Inflammatory macrophage (primary cell): Measurements from ENCODE around the gene PHF19.
A peak's percentile ranks its signal among the peaks of the same experiment; 100 is the strongest.

Source experiments
- DNase-seq, 2 donors: peaks; one replicate each; pipeline ENCODE4 v3.0.0-alpha.2; 2020 to 2022

Gene PHF19

GRCh38 chr9:120872791-120873502 is 4.0 kb downstream of the PHF19 start:
- no peak for DNase-seq

GRCh38 chr9:120870206-120870605 is 6.8 kb downstream of the PHF19 start:
- peak in 1 of 2 donors; percentile 23 for DNase-seq

DNA sequence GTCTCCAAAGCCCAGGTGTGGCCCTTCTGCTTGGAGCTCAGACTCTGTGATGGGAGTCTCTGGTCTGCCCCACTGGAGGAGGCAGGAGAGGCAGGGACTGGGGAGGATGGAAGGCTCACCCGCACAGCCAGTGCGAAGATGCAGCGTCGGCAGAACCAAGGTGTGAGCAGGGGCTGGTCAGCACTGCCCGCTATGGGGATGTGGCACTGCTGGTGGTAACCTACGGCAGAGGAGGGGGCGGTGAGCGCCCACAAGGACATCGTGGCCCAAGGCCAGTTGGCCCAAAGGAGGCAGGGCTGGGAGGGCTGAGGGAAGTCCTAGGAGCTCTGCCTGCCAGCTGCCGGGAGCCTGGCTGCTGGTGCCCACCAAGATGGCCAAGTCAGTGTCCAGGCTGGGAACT is 7.3 kb downstream of the PHF19 start:
- no peak for DNase-seq

DNA sequence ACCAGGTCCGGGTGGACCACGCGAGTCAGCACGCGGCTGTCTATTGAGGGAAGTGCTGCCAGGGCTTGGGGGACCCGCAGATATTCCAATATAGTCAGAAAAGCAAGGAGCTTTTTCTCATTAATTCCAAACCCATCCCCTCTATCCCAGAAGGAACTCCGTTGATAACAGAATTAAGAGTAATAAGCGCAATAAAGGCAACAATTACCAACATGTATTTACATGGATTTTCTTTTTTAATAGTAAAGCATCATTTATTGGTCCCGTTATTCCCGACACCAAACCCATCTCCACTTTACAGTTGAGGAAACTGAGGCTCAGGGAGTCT is 7.7 kb downstream of the PHF19 start:
- no peak for DNase-seq

DNA sequence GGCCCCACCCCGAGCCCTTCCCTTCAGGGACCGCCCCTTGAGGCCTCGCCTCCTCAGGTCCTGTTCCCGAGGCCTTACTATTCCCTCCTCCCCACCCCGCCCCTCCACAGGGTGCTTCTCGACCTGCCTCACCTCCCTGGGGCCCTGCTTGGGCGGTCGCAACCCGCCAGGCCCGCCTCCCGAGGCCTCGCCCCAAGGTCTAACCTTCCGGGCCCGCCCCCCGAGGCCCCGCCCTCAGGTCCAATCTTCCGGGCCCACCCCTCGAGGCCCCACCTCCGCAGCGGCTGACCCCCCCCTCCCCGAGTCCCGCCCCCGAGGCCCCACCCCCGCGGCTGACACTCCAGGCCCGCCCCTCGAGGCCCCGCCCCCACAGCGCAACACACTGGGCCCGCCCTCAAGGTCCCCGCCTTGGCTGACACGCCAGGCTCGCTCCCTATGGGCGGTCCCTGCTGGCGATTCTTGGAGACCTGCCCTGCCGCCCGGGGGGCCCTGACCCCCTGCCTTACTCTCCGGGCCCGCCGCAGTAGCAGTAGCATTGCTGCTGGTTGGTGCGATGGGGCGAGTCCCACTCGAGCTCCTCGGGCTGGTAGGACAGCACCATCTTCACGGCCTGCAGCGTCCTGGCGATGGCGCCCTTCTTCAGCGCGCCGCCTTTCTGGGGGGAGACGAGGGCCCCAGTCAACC is 8.2 kb downstream of the PHF19 start:
- DNase-seq = peak; percentile 96 to 98

- no peak for DNase-seq
These were observed 8.7 kb downstream of the PHF19 start for GRCh38 chr9:120868339-120868675.

DNA sequence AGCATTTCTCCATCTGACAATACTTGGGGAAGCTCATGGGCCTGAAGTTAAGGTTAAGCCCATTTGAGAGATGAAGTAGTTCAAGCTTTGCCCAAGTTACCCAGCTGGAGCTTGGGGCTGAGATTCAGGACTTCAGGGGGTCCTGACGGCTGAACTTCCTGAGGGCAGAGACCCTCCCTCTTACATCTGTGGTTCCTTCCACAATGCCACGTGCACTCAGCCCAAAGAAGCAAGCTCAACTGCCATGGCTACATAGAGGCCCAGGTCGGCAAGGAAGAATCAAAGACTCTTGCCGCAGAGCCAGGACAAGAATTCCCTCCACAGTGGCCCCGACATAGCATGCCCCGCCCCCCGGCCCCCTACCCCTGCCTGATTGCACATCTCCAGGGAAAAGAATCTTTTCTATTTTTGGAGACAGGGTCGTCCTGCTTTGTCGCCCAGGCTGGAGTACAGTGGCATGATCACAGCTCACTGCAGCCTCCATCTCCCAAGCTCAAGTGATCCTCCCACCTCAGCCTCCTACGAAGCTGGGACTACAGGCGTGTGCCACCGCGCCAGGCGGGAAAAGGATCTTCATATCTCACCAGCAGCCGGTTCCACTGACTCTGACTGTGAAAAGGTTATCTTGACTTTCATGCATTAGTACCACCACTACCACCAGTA is 9.2 kb downstream of the PHF19 start:
- DNase-seq = no peak

DNA sequence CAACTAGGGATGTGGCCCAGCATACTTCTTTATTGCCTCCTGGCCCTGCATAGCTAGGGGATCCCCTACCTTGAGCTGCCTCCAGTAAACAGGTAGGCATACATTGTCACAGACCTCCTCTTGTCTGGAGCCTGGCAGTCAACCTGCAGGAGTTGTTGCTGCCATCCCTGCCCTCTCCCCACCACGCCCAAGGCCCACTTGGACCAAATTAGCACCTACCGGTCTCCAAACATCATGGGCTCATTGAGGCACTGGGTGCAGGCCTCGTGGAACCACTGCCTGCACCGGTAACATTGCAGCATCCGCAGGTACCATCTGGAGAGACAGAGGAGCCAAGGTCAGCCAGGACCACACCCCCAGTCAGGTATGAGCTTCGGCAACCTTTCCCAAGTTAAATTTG is 10.3 kb downstream of the PHF19 start:
- no peak for DNase-seq

- no peak for DNase-seq
These were observed 11.2 kb downstream of the PHF19 start for GRCh38 chr9:120865809-120866208.

GRCh38 chr9:120865176-120865575 is 11.8 kb downstream of the PHF19 start:
- no peak for DNase-seq

DNA sequence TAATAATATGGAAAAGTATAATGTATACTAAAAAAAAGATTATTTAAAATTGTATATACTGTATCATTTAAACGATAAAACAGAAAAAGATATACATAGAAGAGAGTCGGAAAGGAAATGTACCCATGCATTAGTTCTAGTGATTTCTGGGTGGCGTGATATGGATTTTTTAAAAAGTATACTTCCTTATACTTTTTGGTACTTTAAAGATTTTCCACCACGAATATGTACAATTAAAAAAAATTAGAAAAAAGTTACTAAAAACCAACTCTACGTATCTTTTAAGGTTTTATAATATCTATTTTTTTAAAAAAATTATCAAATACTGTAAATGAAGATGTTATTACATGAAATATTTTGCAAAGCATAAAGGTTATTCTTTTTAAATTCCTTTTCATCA is 12.3 kb downstream of the PHF19 start:
- no peak for DNase-seq

DNA sequence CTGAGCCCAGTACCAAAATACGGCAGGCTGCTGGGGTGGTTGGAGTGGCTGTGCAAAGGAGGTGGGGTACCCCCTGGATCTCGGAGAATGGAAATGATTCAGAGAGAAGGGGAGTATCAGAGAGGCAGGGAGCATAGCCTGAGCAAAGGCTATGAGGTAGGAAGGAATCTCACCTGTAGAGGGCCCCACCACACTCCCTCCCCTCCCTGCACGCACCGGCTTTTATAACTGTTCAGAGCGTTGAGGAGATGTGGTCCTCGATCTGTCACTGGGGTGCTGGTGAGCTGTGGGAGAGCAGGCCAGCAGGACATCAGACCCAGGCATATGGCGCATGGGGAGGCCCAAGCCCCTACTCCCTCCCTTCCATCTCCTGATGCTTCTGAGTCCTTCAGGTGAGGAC is 13.2 kb downstream of the PHF19 start:
- DNase-seq = no peak

- peak; percentile 49 to 78 for DNase-seq
These were observed 14.5 kb downstream of the PHF19 start for GRCh38 chr9:120862452-120862851.

DNA sequence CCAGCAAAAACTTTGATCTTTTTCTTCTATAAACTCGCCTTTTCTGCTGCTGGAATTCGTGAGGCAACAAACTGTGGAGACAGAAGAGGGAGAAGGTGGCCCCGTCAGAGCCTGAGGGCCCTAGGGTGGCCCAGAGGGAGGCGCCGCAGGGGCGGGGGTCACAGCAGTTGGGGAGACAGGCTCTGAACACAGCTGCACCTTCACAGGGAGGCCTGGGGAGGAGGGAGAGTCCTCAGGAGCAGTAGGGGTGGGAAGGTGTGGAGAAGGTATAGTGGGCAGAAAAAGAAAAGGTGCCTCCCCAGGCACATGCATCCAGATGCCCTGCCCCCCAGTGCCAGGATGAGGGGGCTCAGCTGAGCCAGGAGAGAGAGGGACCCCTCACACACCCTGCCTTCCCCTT is 15.1 kb downstream of the PHF19 start:
- DNase-seq = no peak

DNA sequence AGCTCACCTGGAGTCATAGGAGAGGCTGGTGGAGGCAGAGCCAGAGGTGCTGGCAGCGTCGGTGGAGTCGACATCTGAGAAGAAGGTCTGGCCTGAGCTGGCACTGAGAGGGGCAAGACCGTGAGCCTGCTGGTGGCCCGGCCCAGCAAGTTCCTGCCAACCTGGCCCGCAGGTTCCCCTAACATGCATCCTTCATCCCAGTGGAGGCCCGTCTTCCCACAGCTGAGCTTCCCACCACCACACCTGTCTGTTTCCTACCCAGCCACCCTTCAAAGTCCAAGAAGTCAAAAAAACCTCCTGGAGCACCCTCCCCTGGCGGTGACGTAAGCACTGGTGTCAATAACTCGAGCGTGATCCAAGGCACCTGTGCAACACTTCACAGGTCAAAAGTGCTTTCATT is 16.9 kb downstream of the PHF19 start:
- DNase-seq = no peak

DNA sequence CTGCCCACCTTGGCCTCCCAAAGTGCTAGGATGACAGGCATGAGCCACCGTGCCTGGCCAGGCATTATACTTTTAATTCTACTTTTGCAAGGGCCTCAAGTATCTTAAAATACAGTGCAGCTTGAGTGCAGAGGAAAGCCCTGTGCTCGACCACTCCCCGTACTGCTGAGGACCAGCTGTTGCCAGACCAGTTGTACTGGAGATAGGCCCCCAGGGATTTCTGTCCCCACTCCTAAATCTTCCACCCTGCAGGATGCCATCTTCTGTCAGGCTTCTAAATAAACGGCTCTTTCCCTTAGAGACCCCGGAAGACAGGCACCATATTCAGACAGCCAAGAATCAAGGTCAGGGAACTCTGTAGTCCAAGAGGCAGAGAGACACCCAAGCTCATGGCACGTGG is 17.6 kb downstream of the PHF19 start:
- no peak for DNase-seq

GRCh38 chr9:120857902-120858301 is 19.1 kb downstream of the PHF19 start:
- DNase-seq = no peak

- DNase-seq = no peak
These were observed 19.5 kb downstream of the PHF19 start for GRCh38 chr9:120857481-120857880.

DNA sequence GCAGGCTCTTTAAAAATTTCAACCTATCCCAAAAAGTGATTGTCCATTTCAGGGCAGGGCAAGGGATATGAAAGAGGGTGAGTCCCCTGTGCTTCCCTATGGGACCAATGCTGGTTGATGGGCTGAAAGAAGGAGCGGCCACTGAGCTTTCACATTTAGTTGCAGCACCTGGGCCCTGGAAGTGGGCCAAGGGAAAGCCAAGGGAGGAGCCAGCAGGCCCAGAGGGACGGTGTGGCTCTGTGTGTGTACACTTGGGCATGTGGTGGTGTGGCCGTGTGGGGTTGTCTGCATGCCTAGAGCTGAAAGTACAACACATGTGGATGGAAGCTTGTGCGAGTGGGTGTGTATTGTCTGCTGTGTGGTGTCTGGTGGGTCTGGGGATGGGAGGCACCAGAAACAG is 20.3 kb downstream of the PHF19 start:
- no peak for DNase-seq

DNA sequence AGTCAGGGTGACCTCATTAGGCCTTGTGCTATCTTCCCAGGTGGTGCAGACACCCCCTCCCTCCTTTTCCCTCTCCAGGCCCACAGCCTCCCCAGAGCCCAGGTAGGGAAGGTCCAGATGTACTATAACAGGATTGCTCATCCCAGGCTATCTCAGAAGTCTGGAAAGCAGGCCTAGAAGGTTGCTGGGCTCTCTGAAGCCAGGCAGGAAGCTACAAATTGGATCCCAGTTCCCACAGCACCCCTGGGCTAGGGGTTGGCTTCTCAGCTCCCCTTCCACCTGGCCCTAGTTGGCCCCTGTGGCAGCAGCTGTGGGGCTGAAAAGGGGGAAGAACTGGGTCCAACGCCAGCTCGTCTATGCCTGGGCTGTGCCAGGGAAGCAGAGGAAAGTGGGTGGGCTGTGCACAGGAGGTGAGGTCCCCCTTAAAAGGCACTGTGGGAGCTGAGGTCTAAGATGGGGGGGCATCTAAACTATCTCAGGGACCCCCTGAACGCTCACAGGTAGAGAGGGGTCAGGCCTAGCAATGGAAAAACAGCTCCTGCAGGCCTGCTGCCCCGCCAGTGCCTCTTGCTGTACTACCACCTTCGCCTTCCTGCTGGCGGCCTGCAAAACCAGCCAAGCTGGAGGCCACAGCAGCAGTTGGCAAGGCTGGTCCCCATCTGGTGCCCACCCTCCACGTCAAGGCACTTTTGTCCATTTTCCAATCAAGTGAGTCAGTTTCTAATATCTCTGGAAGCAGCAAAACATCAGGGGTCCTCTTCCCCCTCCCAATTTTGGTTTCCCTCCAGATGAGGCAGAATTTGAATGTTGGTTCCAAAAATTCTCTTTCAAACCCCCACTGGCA is 20.9 kb downstream of the PHF19 start:
- no peak for DNase-seq

DNA sequence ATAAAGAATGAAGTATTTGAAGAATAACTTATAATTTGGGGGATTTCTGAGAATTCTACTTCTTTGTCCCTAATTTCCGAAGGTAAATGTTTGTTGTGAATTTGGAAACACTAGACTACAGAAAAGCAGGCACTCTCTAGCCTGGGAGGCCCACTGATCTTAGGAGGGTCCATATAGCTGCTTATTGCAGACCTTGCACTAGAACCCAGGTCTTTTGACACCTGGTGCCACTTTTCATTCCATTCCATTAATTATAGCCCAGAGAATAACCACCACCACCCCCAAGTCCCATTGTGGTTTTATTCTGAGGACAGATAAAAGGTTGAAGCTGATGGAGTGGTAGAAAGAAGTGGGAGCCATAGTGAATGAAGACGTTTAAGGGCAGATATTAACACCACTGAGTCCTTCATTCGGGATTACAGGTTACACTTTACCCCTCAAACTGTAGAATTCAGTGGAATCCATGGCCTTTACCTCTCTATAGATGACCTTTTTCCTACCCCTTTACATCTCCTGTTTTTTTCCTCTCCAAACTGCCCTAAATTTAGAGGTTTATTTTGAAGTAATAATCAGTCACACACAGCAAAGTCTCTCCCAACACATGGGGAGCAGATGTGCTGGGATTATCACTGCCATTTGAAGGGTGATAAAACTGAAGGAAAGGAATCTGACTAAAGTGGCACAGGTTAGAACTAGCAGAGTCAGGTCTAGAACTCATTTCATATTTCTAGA is 22.2 kb downstream of the PHF19 start:
- no peak for DNase-seq

GRCh38 chr9:120853198-120853597 is 23.8 kb downstream of the PHF19 start:
- DNase-seq = no peak
